ENCODE data around the gene TBC1D2.

The TBC1D2 gene

GRCh38 chr9:98281281-98281680 is 25.8 kb upstream of the TBC1D2 start:
- Histone ChIP-seq H2AK5ac (ENCODE audit: low read depth, low read length) (no peak overlapping the region), H3K18ac (ENCODE audit: low read length) (no peak overlapping the region), H2BK12ac (ENCODE audit: low read length) (no peak overlapping the region), H2BK120ac (ENCODE audit: low read depth, low read length) (no peak overlapping the region), H3K4me2 (ENCODE audit: insufficient read depth, low read length, poor library complexity, severe bottlenecking) (no peak overlapping the region), H4K91ac (ENCODE audit: low read depth, low read length, poor library complexity) (no peak overlapping the region), H3K79me1 (ENCODE audit: low read depth, low read length) (no peaks in the 10 kb centered on the region), H2BK5ac (ENCODE audit: low read length) (no peak overlapping the region), H3K27ac (replicated peaks; ENCODE audit: low read length) (no peak overlapping the region), H4K8ac (ENCODE audit: low read depth, low read length) (no peak overlapping the region), H3K27me3 (ENCODE audit: control insufficient read depth in 3 of 3, insufficient read depth in 3 of 3, low read depth in 1 of 3, low read length in 3 of 3) (peaks cover 0 to 14% (median 0%) of the 10 kb centered on the region in 3 experiments), H3K4ac (ENCODE audit: low read length) (no peak overlapping the region), H3K4me3 (ENCODE audit: low read length in 2 of 2) (no peak overlapping the region), H3K9me3 (replicated peaks in 1 of 2; ENCODE audit: control insufficient read depth in 2 of 2, insufficient read depth in 1 of 2, low read depth in 1 of 2, low read length in 2 of 2) (no peaks in the 10 kb centered on the region), H3K36me3 (replicated peaks in 1 of 2; ENCODE audit: control insufficient read depth in 2 of 2, insufficient read depth in 2 of 2, low read length in 2 of 2) (no peaks in the 10 kb centered on the region), H3K9ac (ENCODE audit: low read depth, low read length, poor library complexity) (no peak overlapping the region), H3K23ac (ENCODE audit: low read depth, low read length, poor library complexity) (no peak overlapping the region), H3K4me1 (ENCODE audit: control insufficient read depth in 2 of 2, insufficient read depth in 1 of 2, low read depth in 1 of 2, low read length in 2 of 2) (peaks cover 0 to 3% of the 10 kb centered on the region in 2 donors), H2BK15ac (ENCODE audit: low read length) (no peak overlapping the region), H2AFZ (ENCODE audit: low read length) (no peak overlapping the region), H3K14ac (ENCODE audit: low read length) (no peak overlapping the region)
- DNase-seq (ENCODE audit: low spot score): no peak
- WGBS, 2 donors (ENCODE audit: extremely low coverage in 2 of 2, insufficient read length in 2 of 2, insufficient replicate concordance in 1 of 2): no CpG with 5 or more reads among the region's 1 CpG

DNA sequence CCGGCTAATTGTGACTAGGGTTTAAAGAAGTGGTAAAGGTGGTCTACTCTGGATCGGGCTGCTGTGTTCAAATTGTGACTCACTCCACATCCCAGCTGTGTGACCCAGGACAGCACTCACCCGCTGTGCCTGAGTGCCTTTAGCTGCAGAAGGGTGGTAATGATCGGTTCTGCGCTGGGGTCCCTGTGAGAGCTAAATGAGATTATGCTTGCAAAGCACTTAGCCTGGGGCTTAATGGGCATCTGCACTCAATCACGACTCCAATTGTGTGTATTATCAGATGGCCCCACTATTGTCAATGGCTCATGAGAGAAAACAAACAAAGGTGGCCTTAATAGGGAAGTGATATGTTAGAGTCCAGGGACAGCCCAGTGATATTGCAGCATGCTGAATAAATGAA is 25.1 kb upstream of the TBC1D2 start:
- no peak overlapping the region for H2BK5ac ChIP-seq (ENCODE audit: low read length)
- H2BK120ac ChIP-seq (ENCODE audit: low read depth, low read length): no peak overlapping the region
- H2BK12ac ChIP-seq (ENCODE audit: low read length): no peak overlapping the region
- no peak overlapping the region for H2BK15ac ChIP-seq (ENCODE audit: low read length)
- H3K79me1 ChIP-seq (ENCODE audit: low read depth, low read length): no peaks in the 10 kb centered on the region
- H3K27me3 ChIP-seq (ENCODE audit: control insufficient read depth in 3 of 3, insufficient read depth in 3 of 3, low read depth in 1 of 3, low read length in 3 of 3): peaks cover 0 to 16% (median 0%) of the 10 kb centered on the region in 3 experiments
- H2AK5ac ChIP-seq (ENCODE audit: low read depth, low read length): no peak overlapping the region
- H3K9me3 ChIP-seq (replicated peaks in 1 of 2; ENCODE audit: control insufficient read depth in 2 of 2, insufficient read depth in 1 of 2, low read depth in 1 of 2, low read length in 2 of 2): no peaks in the 10 kb centered on the region
- no peak for DNase-seq (ENCODE audit: low spot score)
- H3K36me3 ChIP-seq (replicated peaks in 1 of 2; ENCODE audit: control insufficient read depth in 2 of 2, insufficient read depth in 2 of 2, low read length in 2 of 2): no peaks in the 10 kb centered on the region
- H3K23ac ChIP-seq (ENCODE audit: low read depth, low read length, poor library complexity): no peak overlapping the region
- no peak overlapping the region for H3K27ac ChIP-seq (replicated peaks; ENCODE audit: low read length)
- H3K4me3 ChIP-seq (ENCODE audit: low read length in 2 of 2): no peak overlapping the region
- no peak overlapping the region for H3K14ac ChIP-seq (ENCODE audit: low read length)
- no peak overlapping the region for H2AFZ ChIP-seq (ENCODE audit: low read length)
- no CpG with 5 or more reads among the region's 6 CpGs for WGBS, 2 donors (ENCODE audit: extremely low coverage in 2 of 2, insufficient read length in 2 of 2, insufficient replicate concordance in 1 of 2)
- H4K91ac ChIP-seq (ENCODE audit: low read depth, low read length, poor library complexity): no peak overlapping the region
- H3K9ac ChIP-seq (ENCODE audit: low read depth, low read length, poor library complexity): no peak overlapping the region
- H3K18ac ChIP-seq (ENCODE audit: low read length): no peak overlapping the region
- no peak overlapping the region for H3K4me2 ChIP-seq (ENCODE audit: insufficient read depth, low read length, poor library complexity, severe bottlenecking)
- no peak overlapping the region for H4K8ac ChIP-seq (ENCODE audit: low read depth, low read length)
- peaks cover 0 to 3% of the 10 kb centered on the region in 2 donors for H3K4me1 ChIP-seq (ENCODE audit: control insufficient read depth in 2 of 2, insufficient read depth in 1 of 2, low read depth in 1 of 2, low read length in 2 of 2)
- H3K4ac ChIP-seq (ENCODE audit: low read length): no peak overlapping the region

DNA sequence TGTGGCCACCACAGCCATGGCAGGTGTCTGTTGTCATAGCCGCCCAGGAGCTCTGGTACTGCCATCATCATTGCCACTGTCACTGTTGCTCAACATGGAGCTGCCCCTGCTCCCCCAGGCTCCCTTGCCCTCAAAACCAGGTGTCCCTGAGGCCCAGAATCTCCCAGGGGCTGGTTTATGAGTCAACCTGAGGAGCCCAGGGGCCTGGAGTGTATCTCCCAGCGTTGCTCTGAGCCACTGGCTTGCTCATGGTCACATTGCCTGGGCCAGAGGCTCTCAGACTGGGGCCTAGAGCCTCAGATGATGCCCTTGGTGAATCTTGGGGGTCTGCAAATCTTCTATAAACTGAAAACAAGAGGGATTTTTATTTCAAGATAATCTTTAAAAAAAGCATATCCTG is 24.7 kb upstream of the TBC1D2 start:
- no peaks in the 10 kb centered on the region for H3K9me3 ChIP-seq (replicated peaks in 1 of 2; ENCODE audit: control insufficient read depth in 2 of 2, insufficient read depth in 1 of 2, low read depth in 1 of 2, low read length in 2 of 2)
- H3K27ac ChIP-seq (replicated peaks; ENCODE audit: low read length): no peak overlapping the region
- H2BK5ac ChIP-seq (ENCODE audit: low read length): no peak overlapping the region
- H4K91ac ChIP-seq (ENCODE audit: low read depth, low read length, poor library complexity): no peak overlapping the region
- peak overlapping the region; percentile 36 for H3K18ac ChIP-seq (ENCODE audit: low read length)
- H3K79me1 ChIP-seq (ENCODE audit: low read depth, low read length): no peaks in the 10 kb centered on the region
- H3K14ac ChIP-seq (ENCODE audit: low read length): peak overlapping the region; percentile 47
- WGBS, 2 donors (ENCODE audit: extremely low coverage in 2 of 2, insufficient read length in 2 of 2, insufficient replicate concordance in 1 of 2): no CpG with 5 or more reads among the region's 2 CpGs
- H3K23ac ChIP-seq (ENCODE audit: low read depth, low read length, poor library complexity): no peak overlapping the region
- H4K8ac ChIP-seq (ENCODE audit: low read depth, low read length): no peak overlapping the region
- H2BK15ac ChIP-seq (ENCODE audit: low read length): peak overlapping the region; percentile 51
- peaks cover 0 to 3% of the 10 kb centered on the region in 2 donors for H3K4me1 ChIP-seq (ENCODE audit: control insufficient read depth in 2 of 2, insufficient read depth in 1 of 2, low read depth in 1 of 2, low read length in 2 of 2)
- no peak overlapping the region for H3K9ac ChIP-seq (ENCODE audit: low read depth, low read length, poor library complexity)
- H2AK5ac ChIP-seq (ENCODE audit: low read depth, low read length): no peak overlapping the region
- H2BK12ac ChIP-seq (ENCODE audit: low read length): no peak overlapping the region
- H2AFZ ChIP-seq (ENCODE audit: low read length): no peak overlapping the region
- no peak for DNase-seq (ENCODE audit: low spot score)
- H3K27me3 ChIP-seq (ENCODE audit: control insufficient read depth in 3 of 3, insufficient read depth in 3 of 3, low read depth in 1 of 3, low read length in 3 of 3): peaks cover 0 to 16% (median 0%) of the 10 kb centered on the region in 3 experiments
- H3K4me2 ChIP-seq (ENCODE audit: insufficient read depth, low read length, poor library complexity, severe bottlenecking): no peak overlapping the region
- H3K4ac ChIP-seq (ENCODE audit: low read length): no peak overlapping the region
- H3K36me3 ChIP-seq (replicated peaks in 1 of 2; ENCODE audit: control insufficient read depth in 2 of 2, insufficient read depth in 2 of 2, low read length in 2 of 2): no peaks in the 10 kb centered on the region
- no peak overlapping the region for H3K4me3 ChIP-seq (ENCODE audit: low read length in 2 of 2)
- H2BK120ac ChIP-seq (ENCODE audit: low read depth, low read length): no peak overlapping the region

GRCh38 chr9:98276907-98277469 is 21.5 kb upstream of the TBC1D2 start:
- no peaks in the 10 kb centered on the region for H3K79me1 ChIP-seq (ENCODE audit: low read depth, low read length)
- no peak overlapping the region for H2BK120ac ChIP-seq (ENCODE audit: low read depth, low read length)
- no peak overlapping the region for H3K4me2 ChIP-seq (ENCODE audit: insufficient read depth, low read length, poor library complexity, severe bottlenecking)
- no peak overlapping the region for H3K27ac ChIP-seq (replicated peaks; ENCODE audit: low read length)
- H2BK5ac ChIP-seq (ENCODE audit: low read length): no peak overlapping the region
- WGBS, 2 donors (ENCODE audit: extremely low coverage in 2 of 2, insufficient read length in 2 of 2, insufficient replicate concordance in 1 of 2): no CpG with 5 or more reads among the region's 10 CpGs
- H4K8ac ChIP-seq (ENCODE audit: low read depth, low read length): no peak overlapping the region
- H2BK15ac ChIP-seq (ENCODE audit: low read length): no peak overlapping the region
- no peaks in the 10 kb centered on the region for H3K9me3 ChIP-seq (replicated peaks in 1 of 2; ENCODE audit: control insufficient read depth in 2 of 2, insufficient read depth in 1 of 2, low read depth in 1 of 2, low read length in 2 of 2)
- peaks cover 0 to 5% of the 10 kb centered on the region in 2 donors for H3K4me1 ChIP-seq (ENCODE audit: control insufficient read depth in 2 of 2, insufficient read depth in 1 of 2, low read depth in 1 of 2, low read length in 2 of 2)
- H4K91ac ChIP-seq (ENCODE audit: low read depth, low read length, poor library complexity): no peak overlapping the region
- H3K36me3 ChIP-seq (replicated peaks in 1 of 2; ENCODE audit: control insufficient read depth in 2 of 2, insufficient read depth in 2 of 2, low read length in 2 of 2): no peaks in the 10 kb centered on the region
- H3K27me3 ChIP-seq (ENCODE audit: control insufficient read depth in 3 of 3, insufficient read depth in 3 of 3, low read depth in 1 of 3, low read length in 3 of 3): peaks cover 0 to 13% (median 0%) of the 10 kb centered on the region in 3 experiments
- no peak overlapping the region for H3K23ac ChIP-seq (ENCODE audit: low read depth, low read length, poor library complexity)
- no peak overlapping the region for H2BK12ac ChIP-seq (ENCODE audit: low read length)
- H2AK5ac ChIP-seq (ENCODE audit: low read depth, low read length): no peak overlapping the region
- H3K4me3 ChIP-seq (ENCODE audit: low read length in 2 of 2): no peak overlapping the region
- no peak overlapping the region for H3K9ac ChIP-seq (ENCODE audit: low read depth, low read length, poor library complexity)
- H2AFZ ChIP-seq (ENCODE audit: low read length): no peak overlapping the region
- no peak overlapping the region for H3K14ac ChIP-seq (ENCODE audit: low read length)
- no peak for DNase-seq (ENCODE audit: low spot score)
- H3K18ac ChIP-seq (ENCODE audit: low read length): no peak overlapping the region
- H3K4ac ChIP-seq (ENCODE audit: low read length): no peak overlapping the region
